Peyer's patch (tissue), 4 donors: ENCODE measurements around the gene TRIM34. TPM values are rescaled to one million over a fixed set of nuclear protein-coding genes. Genes with fewer than 3 reads are reported as not detected.
"Not testable (repeated sequence)": the region's sequence is repeated elsewhere in the genome, so short reads cannot be mapped to it uniquely, and the experiment has no call there.

Experiments
- DNase-seq, 3 donors: peaks; one replicate each; pipeline ENCODE4 v3.0.0-alpha.2; 2017 to 2019
- H3K27ac ChIP-seq, 4 donors: fragments of 200-600 bp; sonication (generic); one replicate each; pipeline ENCODE4 v1.5.1; 2016 to 2019
- H3K27me3 ChIP-seq, 2 donors: fragments of 200-600 bp; sonication (generic); one replicate each; pipeline ENCODE4 v1.5.1; 2019
- H3K36me3 ChIP-seq, 3 donors: fragments of 200-600 bp; sonication (generic); one replicate each; pipeline ENCODE4 v1.5.1; 2016 to 2019
- H3K4me1 ChIP-seq, 4 donors: fragments of 200-600 bp; sonication (generic); one replicate each; pipeline ENCODE4 v1.5.1; 2016 to 2019
- H3K4me3 ChIP-seq, 4 donors: fragments of 200-600 bp; sonication (generic); 1 replicate in 3 of 4; 2 replicates in 1 of 4; pipeline ENCODE4 v1.5.1; 2016 to 2019; ENCODE audit warnings: mild to moderate bottlenecking in 1 of 4
- H3K9me3 ChIP-seq, 4 donors: fragments of 200-600 bp; sonication (generic); one replicate each; pipeline ENCODE4 v1.5.1; 2016 to 2019; ENCODE audit warnings: mild to moderate bottlenecking in 1 of 4
- CTCF ChIP-seq, 6 experiments: fragments of 450-650 bp in 4 of 6; fragments of 200-600 bp in 2 of 6; sonication (generic) in 1 of 6; IDR thresholded peaks; one replicate each; pipeline ENCODE4 v1.5.1; 2017 to 2019; ENCODE audit warnings: antibody characterized with exemption in 6 of 6, mild to moderate bottlenecking in 3 of 6, moderate library complexity in 1 of 6
- POLR2A ChIP-seq, 2 donors: fragments of 450-650 bp; IDR thresholded peaks; one replicate each; pipeline ENCODE4 v1.5.1; 2017; ENCODE audit warnings: antibody characterized with exemption in 2 of 2, mild to moderate bottlenecking in 2 of 2, moderate library complexity in 2 of 2
- total RNA-seq, 4 donors: library from RNA; depleted of rRNA; stranded (reverse); fragments of >200 nt; gene quantifications; one replicate each; pipeline ENCODE4 v1.1.0, GENCODE V29; 2016

Gene TRIM34, protein sequence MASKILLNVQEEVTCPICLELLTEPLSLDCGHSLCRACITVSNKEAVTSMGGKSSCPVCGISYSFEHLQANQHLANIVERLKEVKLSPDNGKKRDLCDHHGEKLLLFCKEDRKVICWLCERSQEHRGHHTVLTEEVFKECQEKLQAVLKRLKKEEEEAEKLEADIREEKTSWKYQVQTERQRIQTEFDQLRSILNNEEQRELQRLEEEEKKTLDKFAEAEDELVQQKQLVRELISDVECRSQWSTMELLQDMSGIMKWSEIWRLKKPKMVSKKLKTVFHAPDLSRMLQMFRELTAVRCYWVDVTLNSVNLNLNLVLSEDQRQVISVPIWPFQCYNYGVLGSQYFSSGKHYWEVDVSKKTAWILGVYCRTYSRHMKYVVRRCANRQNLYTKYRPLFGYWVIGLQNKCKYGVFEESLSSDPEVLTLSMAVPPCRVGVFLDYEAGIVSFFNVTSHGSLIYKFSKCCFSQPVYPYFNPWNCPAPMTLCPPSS
- total RNA-seq, result 10 to 100 TPM in 3 of 4 donors, 1 to 10 TPM in 1; 6.7 to 14.9 (median 11.0) TPM

DNA sequence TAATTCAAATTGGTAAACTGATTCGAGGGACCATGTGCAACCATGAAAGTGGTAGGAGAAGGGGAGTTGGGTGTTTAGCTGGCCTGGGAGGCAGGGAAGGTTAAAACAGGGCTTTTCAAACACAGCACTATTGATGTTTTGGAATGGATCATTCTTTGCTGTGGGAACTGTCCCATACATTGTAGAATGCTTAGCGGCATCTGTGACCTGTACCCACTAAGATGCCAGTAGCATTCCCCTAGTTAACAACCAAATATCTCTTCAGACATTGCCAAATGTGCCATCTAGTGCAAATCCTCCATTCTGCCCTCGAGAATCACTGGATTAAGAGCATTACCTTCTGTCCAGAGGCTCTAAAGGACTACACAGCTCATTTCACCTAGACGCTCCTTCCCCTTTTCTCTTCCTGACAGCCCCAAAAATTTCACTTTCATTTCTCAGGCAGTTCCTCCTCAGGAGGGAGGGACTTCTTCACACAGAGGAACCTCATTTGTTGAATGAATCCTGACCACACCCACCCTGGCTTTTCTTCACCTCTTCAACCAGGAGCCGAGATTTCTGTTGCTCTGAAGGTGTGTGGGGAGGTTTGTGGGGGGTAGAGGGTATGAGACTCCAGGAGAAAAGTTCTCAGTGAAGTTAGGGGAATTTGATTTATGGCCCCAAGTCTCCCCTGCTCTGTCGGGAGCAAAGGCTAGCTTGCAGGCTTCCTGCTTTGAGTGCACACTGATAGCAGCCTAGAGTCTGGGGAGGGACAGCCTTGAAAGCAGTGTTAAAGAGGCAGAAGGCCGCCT, at the start of gene TRIM34:
Gene TRIM34 (plus strand): TSS at position 513 of the 791 bp plus-strand sequence. CDS start 7,331 bp downstream, outside the sequence.
- Histone ChIP-seq H3K36me3 (no peaks in the 10 kb centered on the region), H3K9me3 (no peaks in the 10 kb centered on the region), H3K27me3 (no peaks in the 10 kb centered on the region), H3K27ac (peak within 1 kb of the TSS; percentile 69 to 87 (median 78)), H3K4me3 (peak within 1 kb of the TSS; percentile 50 to 75 (median 57)), H3K4me1 (peaks cover 0 to 34% (median 5%) of the 10 kb centered on the region in 4 donors)
- DNase-seq, result peak; percentile 67 to 82 (median 77)
- TF ChIP-seq CTCF (IDR thresholded peaks at IDR 0.05), result no peak
- TF ChIP-seq POLR2A (IDR thresholded peaks at IDR 0.05), result peak in 1 of 2 donors; percentile 47

DNA sequence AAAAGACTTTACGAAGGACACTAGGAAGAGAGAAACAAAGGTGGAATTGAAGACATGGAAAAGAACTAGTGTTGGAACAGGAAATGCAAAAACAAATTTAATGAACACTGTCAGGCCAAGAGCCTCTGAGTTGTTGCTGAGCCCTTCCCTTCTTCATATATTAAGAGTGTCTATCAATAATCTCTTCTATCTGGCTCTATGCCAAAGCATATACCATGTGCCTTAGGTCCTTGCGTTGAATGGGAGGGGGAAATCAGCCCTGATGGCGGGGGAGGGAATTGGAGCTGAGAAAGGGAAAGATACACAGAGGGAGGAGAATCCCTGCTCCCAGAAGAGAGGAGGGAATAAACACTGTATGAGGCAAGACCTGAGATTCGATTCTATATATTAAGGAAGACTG, 49.6 kb upstream of the TRIM34 start:
- DNase-seq, result no peak
- Histone ChIP-seq H3K27me3 (no peaks in the 10 kb centered on the region), H3K9me3 (no peaks in the 10 kb centered on the region), H3K4me3 (no peak overlapping the region), H3K4me1 (no peaks in the 10 kb centered on the region), H3K36me3 (no peaks in the 10 kb centered on the region), H3K27ac (no peak overlapping the region)
- TF ChIP-seq CTCF (IDR thresholded peaks at IDR 0.05) (no peak), POLR2A (IDR thresholded peaks at IDR 0.05) (no peak)

DNA sequence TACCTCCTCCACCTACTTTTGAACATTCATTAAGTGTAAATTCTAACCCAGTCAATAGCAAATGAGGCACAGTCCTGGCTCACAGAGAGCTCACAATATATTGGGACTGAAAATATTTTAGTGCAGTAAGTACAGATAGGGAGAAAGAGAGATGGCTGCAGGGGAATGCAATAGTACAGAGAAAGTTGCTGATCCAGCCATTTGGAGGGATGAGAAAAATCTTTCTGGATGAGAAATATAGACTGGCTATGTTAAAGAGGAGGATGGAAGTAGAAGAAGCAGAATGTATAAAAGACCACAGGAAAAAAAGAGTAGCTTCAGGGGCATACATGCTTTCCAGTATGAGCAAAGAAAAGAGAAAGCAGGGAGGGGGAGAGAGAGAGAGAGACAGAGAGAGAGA, 47.7 kb upstream of the TRIM34 start:
- TF ChIP-seq POLR2A (IDR thresholded peaks at IDR 0.05) (no peak), CTCF (IDR thresholded peaks at IDR 0.05) (no peak)
- no peak for DNase-seq
- no peak overlapping the region for H3K4me3 ChIP-seq

GRCh38 chr11:5580577-5580976, 44.2 kb upstream of the TRIM34 start, which contains the start of gene OR52B6:
Gene OR52B6 (plus strand): TSS chr11:5580877. CDS start chr11:5580877, 0 bp downstream.
- TF ChIP-seq POLR2A (IDR thresholded peaks at IDR 0.05), result no peak
- no peaks in the 10 kb centered on the region for H3K4me1 ChIP-seq

More for the DNA sequence above, 47.7 kb upstream of the TRIM34 start:
- Histone ChIP-seq H3K36me3 (no peaks in the 10 kb centered on the region), H3K27ac (no peak overlapping the region), H3K9me3 (no peaks in the 10 kb centered on the region), H3K27me3 (no peaks in the 10 kb centered on the region), H3K4me1 (no peaks in the 10 kb centered on the region)

DNA sequence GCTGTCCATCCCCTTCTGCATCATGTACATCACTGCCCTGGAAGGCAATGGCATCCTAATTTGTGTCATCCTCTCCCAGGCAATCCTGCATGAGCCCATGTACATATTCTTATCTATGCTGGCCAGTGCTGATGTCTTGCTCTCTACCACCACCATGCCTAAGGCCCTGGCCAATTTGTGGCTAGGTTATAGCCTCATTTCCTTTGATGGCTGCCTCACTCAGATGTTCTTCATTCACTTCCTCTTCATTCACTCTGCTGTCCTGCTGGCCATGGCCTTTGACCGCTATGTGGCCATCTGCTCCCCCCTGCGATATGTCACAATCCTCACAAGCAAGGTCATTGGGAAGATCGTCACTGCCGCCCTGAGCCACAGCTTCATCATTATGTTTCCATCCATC, 43.8 kb upstream of the TRIM34 start:
- DNase-seq, result no peak
- no peaks in the 10 kb centered on the region for H3K36me3 ChIP-seq
- H3K27ac ChIP-seq, result no peak overlapping the region
- H3K27me3 ChIP-seq, result no peaks in the 10 kb centered on the region
- H3K9me3 ChIP-seq, result no peaks in the 10 kb centered on the region
- no peak for TF ChIP-seq POLR2A (IDR thresholded peaks at IDR 0.05)
- no peak for TF ChIP-seq CTCF (IDR thresholded peaks at IDR 0.05)
- H3K4me3 ChIP-seq, result no peak overlapping the region
- H3K4me1 ChIP-seq, result no peaks in the 10 kb centered on the region

More at GRCh38 chr11:5580577-5580976, 44.2 kb upstream of the TRIM34 start, which contains the start of gene OR52B6:
- Histone ChIP-seq H3K4me3 (no peak within 1 kb of the TSS), H3K36me3 (no peaks in the 10 kb centered on the region), H3K27me3 (no peaks in the 10 kb centered on the region), H3K27ac (no peak within 1 kb of the TSS), H3K9me3 (no peaks in the 10 kb centered on the region)
- DNase-seq, result no peak

DNA sequence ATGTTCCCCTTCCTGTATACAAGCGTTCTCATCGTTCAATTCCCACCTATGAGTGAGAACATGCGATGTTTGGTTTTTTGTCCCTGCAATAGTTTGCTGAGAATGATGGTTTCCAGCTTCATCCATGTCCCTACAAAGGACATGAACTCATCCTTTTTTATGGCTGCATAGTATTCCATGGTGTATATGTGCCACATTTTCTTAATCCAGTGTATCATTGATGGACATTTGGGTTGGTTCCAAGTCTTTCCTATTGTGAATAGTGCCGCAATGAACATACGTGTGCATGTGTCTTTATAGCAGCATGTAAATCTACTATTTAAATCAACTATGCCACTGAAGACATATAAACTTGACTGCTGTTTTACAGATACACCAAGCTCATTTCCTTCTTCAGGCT, 40.3 kb upstream of the TRIM34 start:
- H3K36me3 ChIP-seq, DNase-seq, H3K4me3 ChIP-seq, H3K9me3 ChIP-seq, H3K27me3 ChIP-seq, H3K27ac ChIP-seq, H3K4me1 ChIP-seq: not testable (repeated sequence)

GRCh38 chr11:5589906-5590305, 34.9 kb upstream of the TRIM34 start:
- H3K36me3 ChIP-seq, H3K4me3 ChIP-seq, H3K27ac ChIP-seq, DNase-seq, H3K27me3 ChIP-seq, H3K4me1 ChIP-seq, H3K9me3 ChIP-seq: not testable (repeated sequence)
